Astrocyte (in vitro differentiated cells and primary cell): ENCODE results near the gene ACY1. TPM values are rescaled to one million over a fixed set of nuclear protein-coding genes. Genes with fewer than 3 reads are reported as not detected.

Source experiments
- DNase-seq: peaks from one replicate; pipeline ENCODE4 v3.0.0-alpha.2; 2010; ENCODE audit warnings: low read depth
- FAIRE-seq: peaks from 2 replicates; lab custom pipeline; 2011; peaks lifted over from hg19 to GRCh38; lab: Jason Lieb, UNC
- H2AFZ ChIP-seq: 2 replicates; pipeline ENCODE4 v1.6.0; 2012; ENCODE audit warnings: low read depth, low read length, inconsistent platforms
- H3K27ac ChIP-seq: 2 replicates; pipeline ENCODE4 v1.5.1; 2011; ENCODE audit warnings: low read depth, low read length, inconsistent platforms
- H3K27me3 ChIP-seq: 2 replicates; pipeline ENCODE4 v1.6.0; 2011; ENCODE audit warnings: low read length, inconsistent platforms; ENCODE audit not compliant: insufficient read depth
- H3K36me3 ChIP-seq: 2 replicates; pipeline ENCODE4 v1.5.1; 2011; ENCODE audit warnings: low read length, inconsistent platforms; ENCODE audit not compliant: insufficient read depth
- H3K4me1 ChIP-seq: 2 replicates; pipeline ENCODE4 v1.5.1; 2011; ENCODE audit warnings: low read length, inconsistent platforms; ENCODE audit not compliant: insufficient read depth
- H3K4me2 ChIP-seq: 2 replicates; pipeline ENCODE4 v1.6.0; 2012; ENCODE audit warnings: low read length, inconsistent platforms
- H3K4me3 ChIP-seq: 2 replicates; pipeline ENCODE4 v1.5.1; 2011; ENCODE audit warnings: low read depth, mild to moderate bottlenecking, low read length, inconsistent platforms; ENCODE audit not compliant: insufficient read depth
- H3K79me2 ChIP-seq: 2 replicates; pipeline ENCODE4 v1.6.0; 2012; ENCODE audit warnings: mild to moderate bottlenecking, low read length, inconsistent platforms; ENCODE audit not compliant: insufficient read depth
- H3K9ac ChIP-seq: 2 replicates; pipeline ENCODE4 v1.6.0; 2012; ENCODE audit warnings: mild to moderate bottlenecking, low read length, inconsistent platforms
- H3K9me3 ChIP-seq: 2 replicates; pipeline ENCODE4 v1.5.1; 2012; ENCODE audit warnings: low read depth, mild to moderate bottlenecking, low read length, inconsistent platforms; ENCODE audit not compliant: insufficient read depth
- H4K20me1 ChIP-seq: 2 replicates; pipeline ENCODE4 v1.6.0; 2012; ENCODE audit warnings: low read length, inconsistent platforms; ENCODE audit not compliant: insufficient read depth
- H3K27ac Mint-ChIP-seq: one replicate; pipeline ENCODE4 v1.8.0; 2021; ENCODE audit warnings: mild to moderate bottlenecking, mixed read lengths; ENCODE audit not compliant: unreplicated experiment
- H3K27me3 Mint-ChIP-seq: one replicate; pipeline ENCODE4 v1.8.0; 2021; ENCODE audit warnings: low read depth, mixed read lengths; ENCODE audit not compliant: unreplicated experiment
- H3K36me3 Mint-ChIP-seq: one replicate; pipeline ENCODE4 v1.8.0; 2021; ENCODE audit warnings: low read depth, mixed read lengths; ENCODE audit not compliant: unreplicated experiment
- H3K4me1 Mint-ChIP-seq: one replicate; pipeline ENCODE4 v1.8.0; 2021; ENCODE audit warnings: low read depth, mixed read lengths; ENCODE audit not compliant: unreplicated experiment
- H3K4me3 Mint-ChIP-seq: one replicate; pipeline ENCODE4 v1.8.0; 2021; ENCODE audit warnings: mild to moderate bottlenecking, moderate library complexity, mixed read lengths; ENCODE audit not compliant: unreplicated experiment
- H3K9me3 Mint-ChIP-seq: one replicate; pipeline ENCODE4 v1.8.0; 2021; ENCODE audit warnings: mild to moderate bottlenecking, mixed read lengths; ENCODE audit not compliant: unreplicated experiment
- EZH2 ChIP-seq: IDR thresholded peaks from 2 replicates; pipeline ENCODE4 v1.6.1; 2012; ENCODE audit warnings: mild to moderate bottlenecking, low read length, inconsistent platforms; ENCODE audit not compliant: insufficient read depth
- total RNA-seq: library from RNA; stranded (reverse); gene quantifications from 2 replicates; pipeline ENCODE4 v1.2.1, GENCODE V29; 2021
- TF ChIP-seq, protein P1 (sequence below): IDR thresholded peaks from 2 replicates; pipeline ENCODE4 v1.5.1; 2011; ENCODE audit warnings: low read depth, mild to moderate bottlenecking, inconsistent platforms, low read length, moderate library complexity; ENCODE audit not compliant: insufficient read depth

ACY1 gene
- total RNA-seq, 1 donor from 2014 or later = 16.4 TPM

- H3K4me2 ChIP-seq = no peak overlapping the region
- TF ChIP-seq, protein P1, sequence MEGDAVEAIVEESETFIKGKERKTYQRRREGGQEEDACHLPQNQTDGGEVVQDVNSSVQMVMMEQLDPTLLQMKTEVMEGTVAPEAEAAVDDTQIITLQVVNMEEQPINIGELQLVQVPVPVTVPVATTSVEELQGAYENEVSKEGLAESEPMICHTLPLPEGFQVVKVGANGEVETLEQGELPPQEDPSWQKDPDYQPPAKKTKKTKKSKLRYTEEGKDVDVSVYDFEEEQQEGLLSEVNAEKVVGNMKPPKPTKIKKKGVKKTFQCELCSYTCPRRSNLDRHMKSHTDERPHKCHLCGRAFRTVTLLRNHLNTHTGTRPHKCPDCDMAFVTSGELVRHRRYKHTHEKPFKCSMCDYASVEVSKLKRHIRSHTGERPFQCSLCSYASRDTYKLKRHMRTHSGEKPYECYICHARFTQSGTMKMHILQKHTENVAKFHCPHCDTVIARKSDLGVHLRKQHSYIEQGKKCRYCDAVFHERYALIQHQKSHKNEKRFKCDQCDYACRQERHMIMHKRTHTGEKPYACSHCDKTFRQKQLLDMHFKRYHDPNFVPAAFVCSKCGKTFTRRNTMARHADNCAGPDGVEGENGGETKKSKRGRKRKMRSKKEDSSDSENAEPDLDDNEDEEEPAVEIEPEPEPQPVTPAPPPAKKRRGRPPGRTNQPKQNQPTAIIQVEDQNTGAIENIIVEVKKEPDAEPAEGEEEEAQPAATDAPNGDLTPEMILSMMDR = no peak
- peaks cover 10% of the 10 kb centered on the region for H3K36me3 Mint-ChIP-seq
- H3K27ac Mint-ChIP-seq = no peak overlapping the region
- H3K4me3 ChIP-seq = no peak overlapping the region
- H4K20me1 ChIP-seq = no peaks in the 10 kb centered on the region
- no peak overlapping the region for H3K27ac ChIP-seq
- H3K9me3 Mint-ChIP-seq = peaks cover 3% of the 10 kb centered on the region
- H3K36me3 ChIP-seq = no peaks in the 10 kb centered on the region
- H3K79me2 ChIP-seq = no peaks in the 10 kb centered on the region
- no peaks in the 10 kb centered on the region for H3K4me1 Mint-ChIP-seq
- no peak overlapping the region for H3K9ac ChIP-seq
- peaks cover 55% of the 10 kb centered on the region for H3K27me3 Mint-ChIP-seq
- peaks cover 7% of the 10 kb centered on the region for H3K4me1 ChIP-seq
- no peak overlapping the region for H2AFZ ChIP-seq
- DNase-seq = no peak
- H3K9me3 ChIP-seq = no peaks in the 10 kb centered on the region
- H3K27me3 ChIP-seq = peaks cover 2% of the 10 kb centered on the region
- no peak overlapping the region for H3K4me3 Mint-ChIP-seq
- no peak for FAIRE-seq
These were observed 36.0 kb upstream of the ACY1 start for GRCh38 chr3:51947215-51947900.

DNA sequence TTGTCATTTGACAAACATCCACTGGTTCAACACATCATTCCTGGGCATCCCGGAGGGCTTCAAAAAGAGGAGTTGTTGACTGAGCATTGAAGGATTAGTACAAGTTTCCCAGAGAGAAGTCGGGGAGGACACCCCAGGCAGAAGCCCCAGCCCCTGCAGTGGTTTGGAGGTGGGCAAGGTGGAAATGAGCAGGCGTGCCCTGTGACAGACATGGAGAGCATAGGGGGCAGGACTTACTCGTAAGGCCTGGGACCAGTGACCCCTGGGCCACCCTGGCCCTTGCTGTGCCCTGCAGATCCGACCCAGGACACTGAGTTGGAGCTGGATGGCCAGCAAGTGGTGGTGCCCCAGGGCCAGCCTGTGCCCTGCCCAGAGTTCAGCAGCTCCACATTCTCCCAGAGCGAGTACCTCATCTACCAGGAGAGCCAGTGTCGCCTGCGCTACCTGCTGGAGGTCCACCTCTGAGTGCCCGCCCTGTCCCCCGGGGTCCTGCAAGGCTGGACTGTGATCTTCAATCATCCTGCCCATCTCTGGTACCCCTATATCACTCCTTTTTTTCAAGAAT lies 35.2 kb upstream of the ACY1 start:
- peaks cover 2% of the 10 kb centered on the region for H3K27me3 ChIP-seq
- no peaks in the 10 kb centered on the region for H3K4me1 ChIP-seq
- Mint-ChIP-seq H3K27ac (no peak overlapping the region), H3K27me3 (peaks cover 58% of the 10 kb centered on the region), H3K9me3 (peaks cover 3% of the 10 kb centered on the region), H3K4me3 (no peak overlapping the region), H3K4me1 (no peaks in the 10 kb centered on the region), H3K36me3 (peaks cover 10% of the 10 kb centered on the region)
- no peak for DNase-seq
- H3K9me3 ChIP-seq = no peaks in the 10 kb centered on the region
- no peak overlapping the region for H3K27ac ChIP-seq
- FAIRE-seq = no peak
- H3K36me3 ChIP-seq = no peaks in the 10 kb centered on the region
- H3K4me2 ChIP-seq = no peak overlapping the region
- no peaks in the 10 kb centered on the region for H3K79me2 ChIP-seq
- no peak for TF ChIP-seq EZH2
- TF ChIP-seq, protein P1 = no peak
- H3K4me3 ChIP-seq = no peak overlapping the region
- no peaks in the 10 kb centered on the region for H4K20me1 ChIP-seq
- no peak overlapping the region for H3K9ac ChIP-seq
- no peak overlapping the region for H2AFZ ChIP-seq

DNA sequence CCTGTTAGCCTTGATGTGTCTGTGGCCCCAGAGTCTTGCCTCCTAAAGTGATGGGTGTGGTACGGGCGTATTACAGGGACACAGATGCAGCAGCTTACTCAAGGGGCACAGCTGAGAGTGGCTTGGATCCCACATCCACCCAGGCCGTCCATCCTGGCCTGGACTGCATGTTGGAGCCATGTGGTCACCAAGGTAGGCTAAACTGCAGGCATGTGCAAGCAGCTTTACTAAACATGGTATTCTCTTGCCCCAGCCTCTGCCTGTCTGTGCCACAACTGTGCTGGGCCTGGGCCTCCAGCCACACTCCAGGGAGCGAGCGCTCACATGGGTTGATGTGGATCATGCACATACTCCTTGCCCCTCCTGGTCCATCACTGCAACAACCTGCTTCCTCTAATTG lies 34.2 kb upstream of the ACY1 start:
- Histone ChIP-seq H3K4me3 (no peak overlapping the region), H2AFZ (no peak overlapping the region), H3K27ac (no peak overlapping the region), H3K79me2 (no peaks in the 10 kb centered on the region), H4K20me1 (no peaks in the 10 kb centered on the region), H3K9me3 (no peaks in the 10 kb centered on the region), H3K4me1 (peaks cover 6% of the 10 kb centered on the region), H3K4me2 (no peak overlapping the region), H3K36me3 (no peaks in the 10 kb centered on the region), H3K9ac (no peak overlapping the region), H3K27me3 (peaks cover 2% of the 10 kb centered on the region)
- Mint-ChIP-seq H3K27me3 (peaks cover 63% of the 10 kb centered on the region), H3K36me3 (peaks cover 13% of the 10 kb centered on the region), H3K9me3 (peaks cover 8% of the 10 kb centered on the region), H3K27ac (no peak overlapping the region), H3K4me3 (no peak overlapping the region), H3K4me1 (no peaks in the 10 kb centered on the region)
- DNase-seq (no peak), FAIRE-seq (no peak)
- TF ChIP-seq EZH2 = no peak
- TF ChIP-seq, protein P1 = no peak
